Ecto neural progenitor cell (in vitro differentiated cells): ENCODE results near the gene CRYM.

ENCODE experiments used
- DNase-seq: peaks from one replicate; pipeline ENCODE4 v3.0.0-alpha.2; 2018; ENCODE audit warnings: low spot score

The CRYM gene

GRCh38 chr16:21244518-21245215 is 33.4 kb downstream of the CRYM start:
- DNase-seq, result no peak

- DNase-seq, result no peak
These were observed 35.3 kb downstream of the CRYM start for GRCh38 chr16:21242756-21243155.

- no peak for DNase-seq
These were observed 38.4 kb downstream of the CRYM start for GRCh38 chr16:21239646-21240045.

GRCh38 chr16:21236831-21237230 is 41.3 kb downstream of the CRYM start:
- DNase-seq, result no peak

- no peak for DNase-seq
These were observed 42.9 kb downstream of the CRYM start for GRCh38 chr16:21235199-21235585.

- no peak for DNase-seq
These were observed 44.5 kb downstream of the CRYM start, which contains the start of gene ANKS4B for GRCh38 chr16:21233521-21234150. Gene ANKS4B, plus strand, starts transcription at chr16:21233699. Its CDS starts 39 bp downstream, at chr16:21233738.

- no peak for DNase-seq
These were observed 45.0 kb downstream of the CRYM start for GRCh38 chr16:21233045-21233520.

GRCh38 chr16:21228361-21228872 is 49.7 kb downstream of the CRYM start:
- DNase-seq, result no peak

- no peak for DNase-seq
These were observed 50.2 kb downstream of the CRYM start for GRCh38 chr16:21227866-21228265.

- DNase-seq, result no peak
These were observed 51.3 kb downstream of the CRYM start for GRCh38 chr16:21226749-21227148.

GRCh38 chr16:21224800-21225199 is 53.3 kb downstream of the CRYM start:
- DNase-seq, result no peak

GRCh38 chr16:21223787-21224186 is 54.3 kb downstream of the CRYM start:
- DNase-seq, result no peak

GRCh38 chr16:21222495-21223337 is 55.4 kb downstream of the CRYM start:
- DNase-seq, result no peak

GRCh38 chr16:21219551-21219950 is 58.5 kb downstream of the CRYM start:
- DNase-seq, result no peak

- no peak for DNase-seq
These were observed 59.9 kb downstream of the CRYM start for GRCh38 chr16:21218153-21218552.

- no peak for DNase-seq
These were observed 61.0 kb downstream of the CRYM start for GRCh38 chr16:21217121-21217520.

- no peak for DNase-seq
These were observed 64.0 kb downstream of the CRYM start for GRCh38 chr16:21214086-21214485.

GRCh38 chr16:21211486-21211885 is 66.6 kb downstream of the CRYM start, which contains the start of gene ZP2:
Gene ZP2, minus strand, starts transcription at chr16:21211574. Its CDS starts 27 bp downstream, at chr16:21211547.
- DNase-seq, result no peak
